Testis (tissue), 3 donors: ENCODE results near the gene ARID1B. TPM values are rescaled to one million over a fixed set of nuclear protein-coding genes. Genes with fewer than 3 reads are reported as not detected.
"Not testable (repeated sequence)": the region's sequence is repeated elsewhere in the genome, so short reads cannot be mapped to it uniquely, and the experiment has no call there.

Source experiments
- DNase-seq: peaks from one replicate; pipeline ENCODE4 v3.0.0-alpha.2; 2019
- H3K27ac ChIP-seq, 2 donors: fragments of 200-600 bp; sonication (generic); one replicate each; pipeline ENCODE4 v1.5.1; 2019
- H3K27me3 ChIP-seq: fragments of 200-600 bp; sonication (generic); one replicate; pipeline ENCODE4 v1.5.1; 2019
- H3K36me3 ChIP-seq: fragments of 200-600 bp; sonication (generic); one replicate; pipeline ENCODE4 v1.5.1; 2017; ENCODE audit warnings: low read depth; ENCODE audit errors: missing control alignments
- H3K4me1 ChIP-seq: fragments of 200-600 bp; sonication (generic); one replicate; pipeline ENCODE4 v1.5.1; 2019
- H3K4me3 ChIP-seq, 2 donors: fragments of 200-600 bp; sonication (generic); one replicate each; pipeline ENCODE4 v1.5.1; 2017 to 2019
- H3K9me3 ChIP-seq: fragments of 200-600 bp; sonication (generic); one replicate; pipeline ENCODE4 v1.5.1; 2017
- CTCF ChIP-seq, 3 experiments: fragments of 450-650 bp in 2 of 3; fragments of 200-600 bp in 1 of 3; sonication (generic) in 1 of 3; IDR thresholded peaks; one replicate each; pipeline ENCODE4 v1.5.1; 2016 to 2019; ENCODE audit warnings: antibody characterized with exemption in 3 of 3, mild to moderate bottlenecking in 2 of 3, moderate library complexity in 1 of 3
- POLR2A ChIP-seq: fragments of 450-650 bp; IDR thresholded peaks from one replicate; pipeline ENCODE4 v1.6.1; 2017; ENCODE audit warnings: antibody characterized with exemption, mild to moderate bottlenecking, moderate library complexity
- WGBS, 2 donors: methylation state at CpG; one replicate each; pipeline ENCODE4 v1.1.5; 2018; 5-methylcytosine and 5-hydroxymethylcytosine counted together
- intact Hi-C: fragments of 100-400 bp; cut with DNase I; formaldehyde crosslinking; loops from one replicate; pipeline ENCODE4 v1.15.1; 2023; ENCODE audit warnings: low total_unique reads
- polyA plus RNA-seq: library from polyadenylated mRNA; stranded (reverse); fragments of 350-450 nt; fragmentation: Illumina TruSeq; extraction: RNeasy Lipid Tissue Mini Kit (QIAGEN cat#74804); gene quantifications from one replicate; pipeline ENCODE4 v1.2.3, GENCODE V29; 2014; ENCODE audit warnings: low read depth, low replicate concordance; ENCODE audit not compliant: insufficient read depth
- total RNA-seq, 2 donors: library from RNA; depleted of rRNA; stranded (reverse); fragments of >200 nt; gene quantifications; one replicate each; pipeline ENCODE4 v1.2.3, GENCODE V29; 2016

ARID1B gene
- total and polyA plus RNA-seq, 3 donors from 2014 or later = 26.2 to 126 (median 103) TPM

DNA sequence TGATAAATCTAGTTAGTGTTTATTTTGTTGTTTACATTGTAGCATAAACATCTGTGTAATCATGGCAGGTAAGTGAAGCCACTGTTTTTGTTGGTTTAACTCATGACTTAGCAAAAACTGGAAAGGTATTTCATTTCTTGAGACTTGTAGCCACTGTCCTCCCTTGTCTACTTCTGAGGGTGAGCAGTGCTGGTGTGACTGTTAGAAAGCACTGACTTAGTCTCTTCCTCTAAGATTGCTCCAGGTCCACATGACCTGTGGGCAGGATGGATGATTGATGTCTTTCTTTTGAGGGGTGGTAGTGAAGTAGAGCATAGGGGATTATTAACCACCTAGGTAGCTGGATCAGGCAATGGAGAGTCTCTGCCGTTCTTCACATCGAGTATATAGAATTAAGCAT lies 203.8 kb downstream of the ARID1B start:
- WGBS, 2 donors = 89 to 97% methylated on average over 2 of the region's 2 CpGs
- Histone ChIP-seq H3K4me1 (peaks cover 8% of the 10 kb centered on the region), H3K27ac (no peak overlapping the region)

GRCh38 chr6:156982168-156982567 lies 205.0 kb downstream of the ARID1B start:
- WGBS, 2 donors = 69 to 76% methylated on average over 3 of the region's 3 CpGs
- H3K4me1 ChIP-seq = peaks cover 8% of the 10 kb centered on the region
- no peak overlapping the region for H3K27ac ChIP-seq

More for the DNA sequence above, 203.8 kb downstream of the ARID1B start:
- H3K4me3 ChIP-seq = no peak overlapping the region
- H3K36me3 ChIP-seq = no peaks in the 10 kb centered on the region
- intact Hi-C loops = no loop called here
- TF ChIP-seq POLR2A = no peak
- TF ChIP-seq CTCF (IDR thresholded peaks at IDR 0.05) = no peak
- no peak for DNase-seq
- no peaks in the 10 kb centered on the region for H3K27me3 ChIP-seq
- no peaks in the 10 kb centered on the region for H3K9me3 ChIP-seq

DNA sequence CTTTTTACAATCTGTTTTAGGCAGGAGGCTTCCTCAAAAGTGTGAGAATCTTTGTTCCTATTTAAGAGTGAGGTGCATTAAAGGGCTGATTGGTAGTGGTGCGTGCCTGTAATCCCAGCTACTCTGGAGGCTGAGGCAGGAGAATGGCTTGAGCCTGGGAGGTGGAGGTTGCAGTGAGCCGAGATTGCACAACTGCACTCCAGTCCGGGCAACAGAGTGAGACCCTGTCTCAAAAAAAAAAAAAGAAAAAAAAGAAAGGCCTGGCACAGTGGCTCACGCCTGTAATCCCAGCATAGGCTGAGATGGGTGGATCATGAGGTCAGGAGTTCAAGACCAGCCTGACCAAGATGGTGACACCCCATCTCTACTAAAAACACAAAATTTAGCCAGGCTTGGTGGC lies 205.7 kb downstream of the ARID1B start:
- DNase-seq, H3K4me1 ChIP-seq, intact Hi-C loops, H3K4me3 ChIP-seq, H3K9me3 ChIP-seq, H3K36me3 ChIP-seq, H3K27ac ChIP-seq, H3K27me3 ChIP-seq: not testable (repeated sequence)
- WGBS, 2 donors = 78 to 90% methylated on average over 4 of the region's 4 CpGs

More at GRCh38 chr6:156982168-156982567, 205.0 kb downstream of the ARID1B start:
- no peak for DNase-seq
- Histone ChIP-seq H3K9me3 (no peaks in the 10 kb centered on the region), H3K4me3 (no peak overlapping the region), H3K36me3 (no peaks in the 10 kb centered on the region), H3K27me3 (no peaks in the 10 kb centered on the region)
- no peak for TF ChIP-seq POLR2A
- TF ChIP-seq CTCF (IDR thresholded peaks at IDR 0.05) = no peak
- intact Hi-C loops = no loop called here

GRCh38 chr6:156984178-156984738 lies 207.1 kb downstream of the ARID1B start:
- Histone ChIP-seq H3K27ac (no peak overlapping the region), H3K4me3 (no peak overlapping the region), H3K36me3 (no peaks in the 10 kb centered on the region), H3K9me3 (no peaks in the 10 kb centered on the region), H3K27me3 (no peaks in the 10 kb centered on the region), H3K4me1 (peaks cover 8% of the 10 kb centered on the region)
- TF ChIP-seq CTCF (IDR thresholded peaks at IDR 0.05) = no peak
- WGBS, 2 donors = 85 to 94% methylated on average over 3 of the region's 3 CpGs
- intact Hi-C loops = no loop called here
- no peak for DNase-seq

GRCh38 chr6:156985309-156985708 lies 208.1 kb downstream of the ARID1B start:
- TF ChIP-seq POLR2A (no peak), CTCF (IDR thresholded peaks at IDR 0.05) (no peak)
- H3K27ac ChIP-seq = no peak overlapping the region
- WGBS, 2 donors = 86 to 89% methylated on average over 3 of the region's 3 CpGs
- H3K9me3 ChIP-seq = no peaks in the 10 kb centered on the region
- no peaks in the 10 kb centered on the region for H3K27me3 ChIP-seq
- H3K4me1 ChIP-seq = peaks cover 8% of the 10 kb centered on the region
- H3K36me3 ChIP-seq = no peaks in the 10 kb centered on the region
- H3K4me3 ChIP-seq = no peak overlapping the region
- intact Hi-C loops = no loop called here
- no peak for DNase-seq
